Measurements from ENCODE around the gene NDUFS4. TPM values are rescaled to one million over a fixed set of nuclear protein-coding genes. Genes with fewer than 3 reads are reported as not detected.
"Not testable (repeated sequence)": the region's sequence is repeated elsewhere in the genome, so short reads cannot be mapped to it uniquely, and the experiment has no call there.

Gene NDUFS4
- 71.8 to 79.9 TPM (median 77.1 TPM) in 3 replicates for total RNA-seq

DNA sequence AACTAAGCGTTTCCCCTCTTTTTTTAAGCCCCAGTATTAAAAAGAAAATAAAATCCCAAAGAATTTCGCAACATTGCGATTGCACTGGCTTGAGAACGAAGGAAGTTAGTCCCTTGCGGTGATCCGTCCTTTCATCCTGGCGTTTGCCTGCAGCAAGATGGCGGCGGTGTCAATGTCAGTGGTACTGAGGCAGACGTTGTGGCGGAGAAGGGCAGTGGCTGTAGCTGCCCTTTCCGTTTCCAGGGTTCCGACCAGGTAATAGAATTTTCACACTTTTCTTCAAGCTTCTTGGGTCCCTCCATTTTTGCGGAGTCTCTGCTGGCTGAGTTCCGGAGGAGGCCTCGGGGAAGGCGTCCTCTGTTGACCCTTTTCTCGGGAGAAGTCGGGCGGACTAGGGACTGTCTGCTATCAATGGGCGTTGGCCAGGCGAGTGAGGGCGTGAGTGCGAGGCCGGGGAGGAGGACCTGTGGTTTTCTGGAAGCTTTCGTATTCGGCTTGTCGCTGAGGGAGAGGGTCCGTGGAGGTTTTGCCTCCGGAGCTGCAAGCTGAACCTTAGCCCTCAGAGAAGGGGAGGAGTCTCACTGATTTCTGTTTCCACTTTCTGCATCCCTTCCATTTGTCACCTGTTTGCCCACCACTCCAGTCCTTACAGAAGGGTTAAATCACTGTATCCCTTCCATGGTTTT lies at the start of gene NDUFS4:
TSS of gene NDUFS4 (plus strand) at position 134 of the 686 bp plus-strand sequence. CDS start at position 158, 24 bp downstream.
- DNase-seq (ENCODE audit: low spot score in 2 of 2, unreplicated experiment in 2 of 2): peak; percentile 50 to 82
- Mint-ChIP-seq H3K27ac (peak within 1 kb of the TSS; percentile 97), H3K4me1 (peaks cover 16% of the 10 kb centered on the region), H3K27me3 (ENCODE audit: low read depth) (peaks cover 6% of the 10 kb centered on the region), H3K4me3 (peak within 1 kb of the TSS; percentile 97), H3K36me3 (peaks cover 5% of the 10 kb centered on the region), H3K9me3 (peaks cover 13% of the 10 kb centered on the region)
- TF ChIP-seq, protein P1, sequence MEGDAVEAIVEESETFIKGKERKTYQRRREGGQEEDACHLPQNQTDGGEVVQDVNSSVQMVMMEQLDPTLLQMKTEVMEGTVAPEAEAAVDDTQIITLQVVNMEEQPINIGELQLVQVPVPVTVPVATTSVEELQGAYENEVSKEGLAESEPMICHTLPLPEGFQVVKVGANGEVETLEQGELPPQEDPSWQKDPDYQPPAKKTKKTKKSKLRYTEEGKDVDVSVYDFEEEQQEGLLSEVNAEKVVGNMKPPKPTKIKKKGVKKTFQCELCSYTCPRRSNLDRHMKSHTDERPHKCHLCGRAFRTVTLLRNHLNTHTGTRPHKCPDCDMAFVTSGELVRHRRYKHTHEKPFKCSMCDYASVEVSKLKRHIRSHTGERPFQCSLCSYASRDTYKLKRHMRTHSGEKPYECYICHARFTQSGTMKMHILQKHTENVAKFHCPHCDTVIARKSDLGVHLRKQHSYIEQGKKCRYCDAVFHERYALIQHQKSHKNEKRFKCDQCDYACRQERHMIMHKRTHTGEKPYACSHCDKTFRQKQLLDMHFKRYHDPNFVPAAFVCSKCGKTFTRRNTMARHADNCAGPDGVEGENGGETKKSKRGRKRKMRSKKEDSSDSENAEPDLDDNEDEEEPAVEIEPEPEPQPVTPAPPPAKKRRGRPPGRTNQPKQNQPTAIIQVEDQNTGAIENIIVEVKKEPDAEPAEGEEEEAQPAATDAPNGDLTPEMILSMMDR (IDR thresholded peaks at IDR 0.05; ENCODE audit: unreplicated experiment): no peak

GRCh38 chr5:53512539-53512938 lies 47.9 kb upstream of the NDUFS4 start:
- peaks cover 58% of the 10 kb centered on the region for H3K27me3 Mint-ChIP-seq (ENCODE audit: low read depth)
- TF ChIP-seq, protein P1 (IDR thresholded peaks at IDR 0.05; ENCODE audit: unreplicated experiment): no peak
- peaks cover 41% of the 10 kb centered on the region for H3K9me3 Mint-ChIP-seq
- H3K36me3 Mint-ChIP-seq: peaks cover 11% of the 10 kb centered on the region
- DNase-seq (ENCODE audit: low spot score in 2 of 2, unreplicated experiment in 2 of 2): no peak
- no peak overlapping the region for H3K27ac Mint-ChIP-seq
- H3K4me1 Mint-ChIP-seq: peaks cover 3% of the 10 kb centered on the region
- H3K4me3 Mint-ChIP-seq: no peak overlapping the region

- Mint-ChIP-seq H3K36me3 (peaks cover 5% of the 10 kb centered on the region), H3K27ac (no peak overlapping the region), H3K4me1 (peaks cover 3% of the 10 kb centered on the region), H3K9me3 (peaks cover 32% of the 10 kb centered on the region), H3K4me3 (no peak overlapping the region), H3K27me3 (ENCODE audit: low read depth) (peaks cover 83% of the 10 kb centered on the region)
- TF ChIP-seq, protein P1 (IDR thresholded peaks at IDR 0.05; ENCODE audit: unreplicated experiment): no peak
- DNase-seq (ENCODE audit: low spot score in 2 of 2, unreplicated experiment in 2 of 2): no peak
Measured at GRCh38 chr5:53515988-53516387, 44.5 kb upstream of the NDUFS4 start.

GRCh38 chr5:53520813-53521212 lies 39.6 kb upstream of the NDUFS4 start:
- H3K4me1 Mint-ChIP-seq: peaks cover 3% of the 10 kb centered on the region
- no peak overlapping the region for H3K27ac Mint-ChIP-seq
- H3K36me3 Mint-ChIP-seq: peaks cover 4% of the 10 kb centered on the region
- H3K4me3 Mint-ChIP-seq: no peak overlapping the region
- TF ChIP-seq, protein P1 (IDR thresholded peaks at IDR 0.05; ENCODE audit: unreplicated experiment): no peak
- peaks cover 65% of the 10 kb centered on the region for H3K27me3 Mint-ChIP-seq (ENCODE audit: low read depth)
- peaks cover 33% of the 10 kb centered on the region for H3K9me3 Mint-ChIP-seq
- no peak for DNase-seq (ENCODE audit: low spot score in 2 of 2, unreplicated experiment in 2 of 2)

DNA sequence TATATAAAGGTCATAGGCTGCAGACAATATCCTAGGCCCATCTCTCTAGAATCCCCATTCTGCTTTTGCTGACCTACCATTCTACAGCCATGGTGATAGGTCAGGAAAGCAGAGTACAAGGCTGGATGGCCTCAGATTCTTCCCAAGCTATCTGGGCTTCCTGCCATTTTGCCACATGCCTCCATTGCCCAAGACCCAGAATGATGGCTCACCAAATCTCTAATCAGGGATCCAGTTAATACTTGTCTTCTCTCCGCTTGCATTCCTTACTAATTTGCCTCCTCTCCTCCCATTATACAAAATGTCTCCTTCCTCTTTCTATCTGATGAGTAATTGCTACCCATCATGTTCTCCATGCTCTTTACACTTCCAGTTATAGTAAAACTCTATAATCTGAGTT lies 22.7 kb upstream of the NDUFS4 start:
- Mint-ChIP-seq H3K9me3 (no peaks in the 10 kb centered on the region), H3K27ac (no peak overlapping the region), H3K27me3 (ENCODE audit: low read depth) (peaks cover 39% of the 10 kb centered on the region), H3K4me3 (no peak overlapping the region), H3K36me3 (no peaks in the 10 kb centered on the region), H3K4me1 (no peaks in the 10 kb centered on the region)
- TF ChIP-seq, protein P1 (IDR thresholded peaks at IDR 0.05; ENCODE audit: unreplicated experiment): no peak
- DNase-seq (ENCODE audit: low spot score in 2 of 2, unreplicated experiment in 2 of 2): no peak

- H3K9me3 Mint-ChIP-seq; H3K27ac Mint-ChIP-seq; DNase-seq (ENCODE audit: low spot score in 2 of 2, unreplicated experiment in 2 of 2); H3K4me1 Mint-ChIP-seq; H3K36me3 Mint-ChIP-seq; H3K4me3 Mint-ChIP-seq: not testable (repeated sequence)
- peaks cover 26% of the 10 kb centered on the region for H3K27me3 Mint-ChIP-seq (ENCODE audit: low read depth)
Measured at GRCh38 chr5:53540739-53541138, 19.7 kb upstream of the NDUFS4 start.

Data from mesothelial cell of epicardium (in vitro differentiated cells).